ENCODE data around the gene TMEM72. TPM values are rescaled to one million over a fixed set of nuclear protein-coding genes. Genes with fewer than 3 reads are reported as not detected.

The TMEM72 gene
- polyA plus RNA-seq, 2 of the 4 experiments (the other 2 are of a cell fraction), result not detected

DNA sequence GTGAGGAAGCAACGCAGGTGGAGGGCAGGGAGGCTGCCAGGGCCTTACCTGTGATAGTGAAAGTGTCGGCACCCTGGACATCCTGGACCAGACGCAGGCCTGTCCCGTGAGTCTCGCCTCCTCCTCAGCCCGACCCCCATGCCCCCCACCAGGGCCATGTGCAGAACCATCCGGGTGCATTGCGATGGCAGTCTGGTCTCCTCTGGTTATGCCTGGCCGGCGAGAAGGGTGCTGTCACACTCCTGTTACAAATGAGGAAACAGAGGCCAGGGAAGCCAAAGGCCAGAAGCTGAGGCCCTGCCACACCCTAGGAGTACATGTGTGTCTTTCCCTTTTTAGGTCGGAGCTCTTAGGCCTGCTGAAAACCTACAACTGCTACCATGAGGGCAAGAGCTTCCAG lies 60.3 kb downstream of the TMEM72 start:
- H3K4me2 ChIP-seq, result no peak overlapping the region
- no peak for TF ChIP-seq ZC3H11A (IDR thresholded peaks at IDR 0.05)
- no peak for TF ChIP-seq RNF2 (IDR thresholded peaks at IDR 0.05; ENCODE audit: borderline replicate concordance, low read depth)
- TF ChIP-seq REST (IDR thresholded peaks at IDR 0.05), result no peak
- TF ChIP-seq CHD2 (IDR thresholded peaks at IDR 0.05; ENCODE audit: low read length, partially characterized antibody), result no peak
- no peak for TF ChIP-seq MYC (IDR thresholded peaks at IDR 0.05; ENCODE audit: borderline replicate concordance, low read length)
- TF ChIP-seq CEBPB (IDR thresholded peaks at IDR 0.05), result no peak
- TF ChIP-seq POLR2A (IDR thresholded peaks at IDR 0.05; ENCODE audit: low read length), result no peak
- TF ChIP-seq PHF8 (IDR thresholded peaks at IDR 0.05; ENCODE audit: borderline replicate concordance, low read depth), result no peak
- no peak for TF ChIP-seq NPAS2 (CRISPR knock-in tag; IDR thresholded peaks at IDR 0.05; ENCODE audit: borderline replicate concordance)
- no peak for TF ChIP-seq EHMT2 (IDR thresholded peaks at IDR 0.05; ENCODE audit: low read depth)
- no peak for TF ChIP-seq FOSB (CRISPR knock-in tag; IDR thresholded peaks at IDR 0.05)
- TF ChIP-seq SMC3 (IDR thresholded peaks at IDR 0.05), result no peak
- TF ChIP-seq HDAC2 (IDR thresholded peaks at IDR 0.05), result no peak
- TF ChIP-seq JUNB (IDR thresholded peaks at IDR 0.05), result no peak
- TF ChIP-seq, protein P1, sequence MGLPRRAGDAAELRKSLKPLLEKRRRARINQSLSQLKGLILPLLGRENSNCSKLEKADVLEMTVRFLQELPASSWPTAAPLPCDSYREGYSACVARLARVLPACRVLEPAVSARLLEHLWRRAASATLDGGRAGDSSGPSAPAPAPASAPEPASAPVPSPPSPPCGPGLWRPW (IDR thresholded peaks at IDR 0.05), result no peak
- no peak for TF ChIP-seq CBX8 (IDR thresholded peaks at IDR 0.05)
- no peak for TF ChIP-seq TFCP2L1 (CRISPR knock-in tag; IDR thresholded peaks at IDR 0.05)
- TF ChIP-seq, protein P2, sequence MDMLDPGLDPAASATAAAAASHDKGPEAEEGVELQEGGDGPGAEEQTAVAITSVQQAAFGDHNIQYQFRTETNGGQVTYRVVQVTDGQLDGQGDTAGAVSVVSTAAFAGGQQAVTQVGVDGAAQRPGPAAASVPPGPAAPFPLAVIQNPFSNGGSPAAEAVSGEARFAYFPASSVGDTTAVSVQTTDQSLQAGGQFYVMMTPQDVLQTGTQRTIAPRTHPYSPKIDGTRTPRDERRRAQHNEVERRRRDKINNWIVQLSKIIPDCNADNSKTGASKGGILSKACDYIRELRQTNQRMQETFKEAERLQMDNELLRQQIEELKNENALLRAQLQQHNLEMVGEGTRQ (IDR thresholded peaks at IDR 0.05), result no peak
- TF ChIP-seq SREBF2 (IDR thresholded peaks at IDR 0.05), result no peak
- H3K4me3 ChIP-seq, result no peak overlapping the region
- FAIRE-seq (no peak), ATAC-seq (no peak), DNase-seq (ENCODE audit: low read depth in 1 of 2, low spot score in 1 of 2) (no peak)
- POLR2A ChIA-PET, result no interaction called here
- no peak overlapping the region for H3K27ac ChIP-seq
- 76% methylated on average over 11 of the region's 11 CpGs for WGBS (ENCODE audit: missing lambda C conversion rate)
- no peaks in the 10 kb centered on the region for H3K9me3 ChIP-seq
- H3K4me1 ChIP-seq, result peaks cover 15% of the 10 kb centered on the region
- CTCF ChIA-PET, result no interaction called here

- Histone ChIP-seq H3K4me2 (no peak overlapping the region), H3K27ac (no peak overlapping the region), H3K4me3 (no peak overlapping the region), H3K9me3 (no peaks in the 10 kb centered on the region), H3K4me1 (peaks cover 13% of the 10 kb centered on the region)
- FAIRE-seq (no peak), DNase-seq (ENCODE audit: low read depth in 1 of 2, low spot score in 1 of 2) (no peak), ATAC-seq (no peak)
- no peak for TF ChIP-seq E2F6 (IDR thresholded peaks at IDR 0.05; ENCODE audit: borderline replicate concordance, low read depth)
- TF ChIP-seq JUNB (IDR thresholded peaks at IDR 0.05), result no peak
- no peak for TF ChIP-seq POLR2A (IDR thresholded peaks at IDR 0.05; ENCODE audit: low read length)
- TF ChIP-seq, protein P3, sequence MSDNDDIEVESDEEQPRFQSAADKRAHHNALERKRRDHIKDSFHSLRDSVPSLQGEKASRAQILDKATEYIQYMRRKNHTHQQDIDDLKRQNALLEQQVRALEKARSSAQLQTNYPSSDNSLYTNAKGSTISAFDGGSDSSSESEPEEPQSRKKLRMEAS (IDR thresholded peaks at IDR 0.05), result no peak
- TF ChIP-seq HOXB5 (CRISPR knock-in tag; IDR thresholded peaks at IDR 0.05), result no peak
- no peak for TF ChIP-seq RFX5 (IDR thresholded peaks at IDR 0.05)
- no peak for TF ChIP-seq POLR2AphosphoS2 (conservative IDR thresholded peaks at IDR 0.05; ENCODE audit: low read length)
- TF ChIP-seq CBX2 (IDR thresholded peaks at IDR 0.05; ENCODE audit: borderline replicate concordance, low read depth), result no peak
- ChIA-PET CTCF (interaction anchor here (0.8 to 2.1 kb wide), 2 partner anchors 10 to 22 kb away, joined by 3 to 4 read pairs; no protein-coding TSS in a partner anchor), POLR2A (no interaction called here)
- WGBS (ENCODE audit: missing lambda C conversion rate), result 88% methylated on average over 11 of the region's 12 CpGs
These were observed 61.0 kb downstream of the TMEM72 start for GRCh38 chr10:44971935-44972757.
